T-helper 1 cell treated with Interleukin-12 subunit alpha and Interleukin-12 subunit beta and Interleukin-4 antibody, amounts not matched to agents 30 μg/mL and 1 μg/mL, for 36 hours (primary cell): ENCODE results near the gene DDX19B.
"Not testable (repeated sequence)": the region's sequence is repeated elsewhere in the genome, so short reads cannot be mapped to it uniquely, and the experiment has no call there.

Experiments used
- H3K27ac Mint-ChIP-seq: one replicate; pipeline ENCODE4 v1.8.0; 2021; ENCODE audit warnings: mild to moderate bottlenecking, mixed read lengths
- H3K27me3 Mint-ChIP-seq: one replicate; pipeline ENCODE4 v1.8.0; 2021; ENCODE audit warnings: low read depth, mixed read lengths
- H3K36me3 Mint-ChIP-seq: one replicate; pipeline ENCODE4 v1.8.0; 2021; ENCODE audit warnings: low read depth, mixed read lengths
- H3K4me1 Mint-ChIP-seq: one replicate; pipeline ENCODE4 v1.8.0; 2021; ENCODE audit warnings: low read depth, mixed read lengths
- H3K4me3 Mint-ChIP-seq: one replicate; pipeline ENCODE4 v1.8.0; 2021; ENCODE audit warnings: mild to moderate bottlenecking, moderate library complexity, mixed read lengths
- H3K9me3 Mint-ChIP-seq: one replicate; pipeline ENCODE4 v1.8.0; 2021; ENCODE audit warnings: mixed read lengths

Gene DDX19B

DNA sequence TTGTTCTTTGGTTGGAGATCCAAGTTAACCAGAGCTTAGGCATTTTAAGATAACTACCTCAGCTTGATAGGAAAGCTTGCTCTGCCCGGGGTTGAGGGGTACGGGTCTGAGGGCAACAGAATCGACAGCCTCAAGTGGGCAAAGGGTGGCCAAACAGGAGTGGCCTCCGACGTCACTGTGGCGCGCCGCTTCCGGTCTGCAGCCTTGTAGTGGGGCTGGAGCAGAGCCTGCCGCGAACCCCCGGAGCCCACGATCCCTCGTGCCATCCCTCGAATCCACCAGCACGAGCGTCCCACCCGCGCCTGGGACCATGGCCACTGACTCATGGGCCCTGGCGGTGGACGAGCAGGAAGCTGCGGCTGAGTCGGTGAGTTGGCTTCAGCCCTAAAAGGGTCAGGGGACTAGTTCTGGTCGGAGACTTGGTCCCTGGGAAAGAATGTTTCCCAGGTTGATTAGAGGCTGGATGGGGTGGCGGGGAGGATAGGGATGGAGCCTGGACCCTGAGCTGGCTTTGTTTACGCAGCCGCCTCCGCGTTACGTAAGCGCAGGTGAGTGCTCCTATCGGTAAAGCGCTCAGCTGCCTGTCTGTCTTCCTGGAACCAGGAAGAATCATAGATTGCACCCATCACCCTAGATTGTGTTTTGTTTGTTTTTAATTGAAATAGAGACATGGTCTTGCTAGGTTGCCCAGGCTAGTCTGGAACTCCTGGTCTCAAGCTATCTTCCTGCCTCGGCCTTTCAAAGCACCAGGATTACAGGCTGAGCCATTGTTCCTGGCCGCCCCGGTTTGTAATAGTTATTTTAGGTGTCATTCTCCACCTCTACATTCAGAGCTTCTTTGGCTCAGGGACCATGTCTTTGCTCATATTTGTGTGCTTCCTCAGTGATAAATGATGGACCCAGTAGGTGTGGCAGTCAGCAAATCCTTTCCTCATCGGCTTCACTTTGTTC, at the start of gene DDX19B:
DDX19B (plus strand) TSS at position 199 of the 951 bp plus-strand sequence; CDS start at position 311, 112 bp downstream.
- peak within 1 kb of the TSS; percentile 96 for H3K4me3 Mint-ChIP-seq
- peaks cover 31% of the 10 kb centered on the region for H3K4me1 Mint-ChIP-seq
- H3K27me3 Mint-ChIP-seq, result no peaks in the 10 kb centered on the region
- H3K9me3 Mint-ChIP-seq, result peaks cover 11% of the 10 kb centered on the region
- peaks cover 32% of the 10 kb centered on the region for H3K36me3 Mint-ChIP-seq
- H3K27ac Mint-ChIP-seq, result peak within 1 kb of the TSS; percentile 93

DNA sequence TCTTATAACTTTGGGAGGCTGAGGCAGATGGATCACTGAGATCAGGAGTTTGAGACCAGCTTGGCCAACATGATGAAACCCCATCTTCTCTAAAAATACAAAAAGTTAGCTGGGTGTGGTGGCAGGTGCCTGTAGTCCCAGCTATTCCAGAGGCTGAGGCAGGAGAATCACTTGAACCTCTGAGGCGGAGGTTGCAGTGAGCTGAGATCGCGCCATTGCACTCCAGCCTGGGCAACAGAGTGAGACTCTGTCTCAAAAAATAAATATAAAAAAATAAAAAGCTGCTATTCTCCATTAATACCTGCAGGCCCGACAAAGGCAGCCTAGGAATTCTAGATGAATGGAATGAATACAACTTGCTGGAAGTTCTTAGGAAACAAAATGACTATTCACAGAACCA, 49.3 kb upstream of the DDX19B start:
- Mint-ChIP-seq H3K4me3 (peak overlapping the region; percentile 64), H3K4me1 (peaks cover 12% of the 10 kb centered on the region), H3K36me3 (peaks cover 18% of the 10 kb centered on the region)
- not testable (repeated sequence) for H3K9me3 Mint-ChIP-seq, H3K27ac Mint-ChIP-seq, H3K27me3 Mint-ChIP-seq

GRCh38 chr16:70250748-70251628, 48.0 kb upstream of the DDX19B start:
- Mint-ChIP-seq H3K36me3 (peaks cover 22% of the 10 kb centered on the region), H3K27me3 (no peaks in the 10 kb centered on the region), H3K4me1 (peaks cover 12% of the 10 kb centered on the region)

DNA sequence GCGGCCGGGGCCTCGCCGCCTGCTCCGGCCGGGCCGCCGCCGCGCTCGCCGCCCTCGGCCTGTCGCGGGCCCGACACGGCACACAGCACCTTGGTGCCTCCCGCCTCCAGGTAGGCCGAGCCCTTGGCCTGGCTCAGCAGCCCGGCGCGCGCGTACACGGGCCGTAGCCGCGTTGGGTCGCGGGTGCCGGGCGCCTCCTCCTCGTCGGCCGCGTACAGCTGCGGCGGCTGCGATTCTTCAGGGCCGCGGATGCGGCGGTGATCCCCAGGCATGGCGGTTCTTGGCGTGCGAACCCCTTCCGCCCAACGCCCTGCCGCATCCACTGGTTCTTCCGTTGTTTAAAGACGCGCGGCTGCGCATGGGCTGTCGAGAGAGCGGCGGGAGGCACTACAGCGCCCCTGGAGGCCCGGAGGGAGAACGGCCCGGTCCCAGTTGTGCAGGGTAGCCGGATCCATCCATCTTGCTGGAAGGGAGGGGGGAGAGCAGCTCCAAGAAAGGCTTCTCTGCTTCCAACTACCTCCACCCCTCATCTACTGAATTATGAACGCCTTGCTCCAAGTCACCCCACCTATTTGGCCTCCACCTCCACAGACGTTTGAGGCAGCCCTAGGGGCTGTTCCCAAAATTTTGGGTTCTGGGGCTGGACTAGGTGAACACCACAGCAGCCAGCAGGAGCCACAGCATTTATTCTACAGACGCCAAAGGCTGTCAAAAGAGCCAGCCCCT, 47.2 kb upstream of the DDX19B start, which contains the start of gene EXOSC6:
EXOSC6 (minus strand) TSS at position 312 of the 726 bp plus-strand sequence; CDS start at position 272, 40 bp downstream.
- H3K4me1 Mint-ChIP-seq, result peaks cover 12% of the 10 kb centered on the region
- H3K4me3 Mint-ChIP-seq, result peak within 1 kb of the TSS; percentile 91
- peak within 1 kb of the TSS; percentile 95 for H3K27ac Mint-ChIP-seq
- H3K36me3 Mint-ChIP-seq, result peaks cover 22% of the 10 kb centered on the region
- H3K9me3 Mint-ChIP-seq, result no peaks in the 10 kb centered on the region
- H3K27me3 Mint-ChIP-seq, result no peaks in the 10 kb centered on the region

More at GRCh38 chr16:70250748-70251628, 48.0 kb upstream of the DDX19B start:
- Mint-ChIP-seq H3K27ac (peak overlapping the region; percentile 65), H3K9me3 (no peaks in the 10 kb centered on the region), H3K4me3 (peak overlapping the region; percentile 80)

DNA sequence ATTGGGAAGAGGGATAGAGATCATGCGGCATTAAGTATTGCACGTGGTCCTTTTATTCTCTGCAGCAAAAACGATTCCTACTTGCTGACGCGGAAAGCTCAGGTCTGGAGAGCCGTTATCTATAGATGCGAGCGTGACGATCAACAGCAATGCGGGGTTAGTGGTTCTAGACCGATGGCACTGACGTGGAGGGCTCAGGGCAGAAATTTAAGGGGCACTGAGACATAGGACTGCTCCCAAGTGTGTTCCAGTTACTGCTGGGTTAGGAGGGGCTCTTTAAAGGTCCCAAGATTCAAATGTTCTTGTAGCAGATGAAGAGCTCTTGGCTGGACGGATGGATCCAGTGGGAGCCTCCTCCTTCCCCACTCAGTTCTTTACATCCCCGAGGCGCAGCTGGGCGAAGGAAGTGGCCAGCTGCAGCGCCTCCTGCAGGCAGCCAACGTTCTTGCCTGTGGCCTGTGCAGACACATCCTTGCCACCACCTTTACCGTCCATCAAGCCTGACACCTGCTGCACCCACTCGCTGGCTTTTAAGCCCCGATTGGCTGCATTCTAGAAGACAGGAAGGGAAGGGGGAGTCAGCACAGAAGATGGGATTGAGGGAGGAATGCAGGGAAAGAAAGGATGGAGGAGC, 46.5 kb upstream of the DDX19B start:
- no peak overlapping the region for H3K27ac Mint-ChIP-seq
- peaks cover 25% of the 10 kb centered on the region for H3K36me3 Mint-ChIP-seq
- H3K4me1 Mint-ChIP-seq, result peaks cover 12% of the 10 kb centered on the region
- no peak overlapping the region for H3K4me3 Mint-ChIP-seq
- no peaks in the 10 kb centered on the region for H3K9me3 Mint-ChIP-seq
- no peaks in the 10 kb centered on the region for H3K27me3 Mint-ChIP-seq

DNA sequence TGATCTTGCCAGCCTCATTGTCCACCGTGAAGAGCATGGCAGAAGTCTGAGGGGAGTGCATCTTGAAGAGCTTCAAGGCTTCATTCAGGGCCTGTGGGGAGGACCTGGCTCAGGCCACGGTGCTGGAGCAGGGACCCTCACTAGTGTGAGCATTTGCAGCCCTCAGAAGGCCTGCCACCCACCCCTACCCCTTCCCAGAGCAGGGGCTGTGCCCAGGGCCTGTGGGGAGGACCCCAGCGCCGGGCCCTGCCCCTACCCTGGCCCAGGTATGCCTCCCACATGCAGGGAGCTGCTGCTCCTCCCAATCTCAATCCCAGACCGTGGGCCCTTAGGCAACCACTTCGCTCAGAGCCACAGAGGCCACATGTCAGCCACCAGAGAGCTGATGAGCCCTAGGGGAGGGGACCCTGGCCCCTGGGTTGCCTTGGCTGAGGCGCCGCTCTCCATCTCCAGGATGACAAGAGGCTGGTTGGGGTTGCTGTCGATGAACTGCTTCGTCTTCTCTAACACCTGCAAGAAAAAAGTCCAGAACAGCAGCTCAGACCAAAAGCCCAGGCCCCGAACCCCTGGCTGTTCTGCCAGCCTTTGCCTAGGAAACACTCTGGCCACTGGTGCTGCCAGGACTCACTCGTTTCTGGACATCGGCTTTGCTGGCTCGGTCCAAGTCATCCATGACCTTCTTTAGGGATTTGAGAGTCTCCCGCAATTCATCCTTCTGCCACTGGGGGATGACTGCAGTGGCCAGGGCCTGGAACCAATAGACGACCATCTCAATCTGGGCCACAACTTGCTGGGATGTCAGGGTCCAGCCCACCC, 45.5 kb upstream of the DDX19B start:
- Mint-ChIP-seq H3K4me1 (peaks cover 12% of the 10 kb centered on the region), H3K4me3 (no peak overlapping the region), H3K27ac (no peak overlapping the region), H3K27me3 (no peaks in the 10 kb centered on the region), H3K9me3 (no peaks in the 10 kb centered on the region), H3K36me3 (peaks cover 34% of the 10 kb centered on the region)

GRCh38 chr16:70254180-70254964, 44.6 kb upstream of the DDX19B start:
- peaks cover 38% of the 10 kb centered on the region for H3K36me3 Mint-ChIP-seq
- no peak overlapping the region for H3K27ac Mint-ChIP-seq
- H3K9me3 Mint-ChIP-seq, result no peaks in the 10 kb centered on the region
- H3K27me3 Mint-ChIP-seq, result no peaks in the 10 kb centered on the region
- H3K4me1 Mint-ChIP-seq, result peaks cover 11% of the 10 kb centered on the region
- H3K4me3 Mint-ChIP-seq, result no peak overlapping the region

DNA sequence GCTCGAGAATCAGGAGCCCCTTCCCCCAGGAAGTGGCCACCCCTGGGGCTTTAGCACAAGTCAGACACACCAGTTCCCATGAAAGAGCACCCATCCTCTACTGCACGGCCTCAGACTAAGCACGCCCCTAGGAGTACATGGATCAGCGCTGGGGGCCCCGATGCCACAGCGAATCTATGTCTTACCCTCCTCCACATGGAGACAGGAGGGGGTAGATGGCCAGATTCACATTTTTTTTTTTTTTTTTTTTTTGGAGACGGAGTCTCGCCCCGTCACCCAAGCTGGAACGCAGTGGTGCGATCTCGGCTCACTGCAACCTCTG, 44.1 kb upstream of the DDX19B start:
- no peak overlapping the region for H3K27ac Mint-ChIP-seq
- no peak overlapping the region for H3K4me3 Mint-ChIP-seq
- H3K9me3 Mint-ChIP-seq, result no peaks in the 10 kb centered on the region
- no peaks in the 10 kb centered on the region for H3K27me3 Mint-ChIP-seq
- peaks cover 9% of the 10 kb centered on the region for H3K4me1 Mint-ChIP-seq
- peaks cover 36% of the 10 kb centered on the region for H3K36me3 Mint-ChIP-seq

- Mint-ChIP-seq H3K27ac (no peak overlapping the region), H3K4me1 (peaks cover 4% of the 10 kb centered on the region), H3K4me3 (no peak overlapping the region), H3K9me3 (no peaks in the 10 kb centered on the region), H3K36me3 (peaks cover 42% of the 10 kb centered on the region), H3K27me3 (no peaks in the 10 kb centered on the region)
These were observed 43.4 kb upstream of the DDX19B start for GRCh38 chr16:70255574-70255973.

GRCh38 chr16:70257391-70257790, 41.6 kb upstream of the DDX19B start:
- Mint-ChIP-seq H3K27me3 (no peaks in the 10 kb centered on the region), H3K4me1 (no peaks in the 10 kb centered on the region), H3K9me3 (no peaks in the 10 kb centered on the region), H3K27ac (no peak overlapping the region), H3K36me3 (peaks cover 41% of the 10 kb centered on the region), H3K4me3 (no peak overlapping the region)

- no peaks in the 10 kb centered on the region for H3K9me3 Mint-ChIP-seq
- no peaks in the 10 kb centered on the region for H3K4me1 Mint-ChIP-seq
- H3K27me3 Mint-ChIP-seq, result no peaks in the 10 kb centered on the region
- H3K4me3 Mint-ChIP-seq, result no peak overlapping the region
- H3K36me3 Mint-ChIP-seq, result peaks cover 42% of the 10 kb centered on the region
- H3K27ac Mint-ChIP-seq, result no peak overlapping the region
These were observed 40.9 kb upstream of the DDX19B start for GRCh38 chr16:70258065-70258464.

- Mint-ChIP-seq H3K27me3 (no peaks in the 10 kb centered on the region), H3K4me1 (no peaks in the 10 kb centered on the region), H3K4me3 (no peak overlapping the region), H3K36me3 (peaks cover 37% of the 10 kb centered on the region), H3K9me3 (no peaks in the 10 kb centered on the region), H3K27ac (no peak overlapping the region)
These were observed 40.0 kb upstream of the DDX19B start for GRCh38 chr16:70258946-70259345.
